Fibroblast of lung (primary cell): Measurements from ENCODE around the gene ZNRF3. TPM values are rescaled to one million over a fixed set of nuclear protein-coding genes. Genes with fewer than 3 reads are reported as not detected.

ENCODE experiments used
- DNase-seq, 2 donors: peaks; one replicate each; pipeline versions ENCODE4 v3.0.0 to v3.0.0-alpha.2; 2010; ENCODE audit warnings: low read depth in 2 of 2
- H2AFZ ChIP-seq: 2 replicates; pipeline ENCODE4 v1.5.1; 2012; ENCODE audit warnings: low read length, control low read depth, inconsistent platforms
- H3K27ac ChIP-seq: 2 replicates; pipeline ENCODE4 v1.5.1; 2011; ENCODE audit warnings: low read length, control low read depth; ENCODE audit not compliant: insufficient read depth
- H3K27me3 ChIP-seq: 2 replicates; pipeline ENCODE4 v1.5.1; 2011; ENCODE audit warnings: mild to moderate bottlenecking, low read length; ENCODE audit not compliant: control insufficient read depth, insufficient read depth
- H3K36me3 ChIP-seq: 2 replicates; pipeline ENCODE4 v1.5.1; 2011; ENCODE audit warnings: low read length; ENCODE audit not compliant: control insufficient read depth, insufficient read depth
- H3K4me1 ChIP-seq: 2 replicates; pipeline ENCODE4 v1.5.1; 2011; ENCODE audit warnings: low read length; ENCODE audit not compliant: control insufficient read depth, insufficient read depth; ENCODE audit errors: extremely low read depth
- H3K4me2 ChIP-seq: 2 replicates; pipeline ENCODE4 v1.5.1; 2011; ENCODE audit warnings: low read length, control low read depth; ENCODE audit not compliant: insufficient read depth; ENCODE audit errors: extremely low read depth
- H3K4me3 ChIP-seq, 4 experiments: fragments of 200-600 bp in 1 of 4; sonication (generic) in 1 of 4; replicated peaks in 1 of 4; 2 replicates each; pipeline ENCODE4 v1.5.1; 2011 to 2016; ENCODE audit warnings: low read length in 4 of 4, low read depth in 3 of 4, mild to moderate bottlenecking in 3 of 4, control low read depth in 2 of 4, inconsistent platforms in 1 of 4, mixed read lengths in 1 of 4; ENCODE audit not compliant: insufficient read depth in 1 of 4; ENCODE audit errors: control extremely low read depth in 1 of 4
- H3K79me2 ChIP-seq: 2 replicates; pipeline ENCODE4 v1.5.1; 2012; ENCODE audit warnings: mild to moderate bottlenecking, low read length, inconsistent platforms; ENCODE audit not compliant: control insufficient read depth, insufficient read depth
- H3K9ac ChIP-seq: 2 replicates; pipeline ENCODE4 v1.5.1; 2011; ENCODE audit warnings: mild to moderate bottlenecking, low read length, control low read depth; ENCODE audit not compliant: insufficient read depth
- H3K9me3 ChIP-seq: 2 replicates; pipeline ENCODE4 v1.5.1; 2012; ENCODE audit warnings: low read depth, low read length; ENCODE audit not compliant: control insufficient read depth, insufficient read depth
- H4K20me1 ChIP-seq: 2 replicates; pipeline ENCODE4 v1.5.1; 2011; ENCODE audit warnings: low read length; ENCODE audit not compliant: control insufficient read depth, insufficient read depth; ENCODE audit errors: extremely low read depth
- EZH2 ChIP-seq: IDR thresholded peaks from 2 replicates; pipeline ENCODE4 v1.5.1; 2012; ENCODE audit warnings: low read length, control low read depth, mild to moderate bottlenecking; ENCODE audit errors: missing control alignments
- polyA plus RNA-seq, 2 donors: library from polyadenylated mRNA; depleted of rRNA in 1 of 2; stranded (reverse) in 1 of 2; unstranded in 1 of 2; fragments of >200 nt; gene quantifications; 2 replicates each; pipeline ENCODE4 v1.2.1, GENCODE V29; 2011 to 2012; ENCODE audit warnings: missing spikeins in 1 of 2
- total RNA-seq: library from RNA; depleted of rRNA; stranded (reverse); fragments of >200 nt; gene quantifications from 2 replicates; pipeline ENCODE4 v1.2.1, GENCODE V29; 2014
- TF ChIP-seq, protein P1 (sequence below), 2 donors: IDR thresholded peaks in 1 of 2; conservative IDR thresholded peaks in 1 of 2; 1 replicate in 1 of 2; 2 replicates in 1 of 2; pipeline ENCODE4 v1.5.1; 2011 to 2012; ENCODE audit warnings: low read length in 2 of 2, control low read depth in 1 of 2, inconsistent platforms in 1 of 2, low read depth in 1 of 2, mild to moderate bottlenecking in 1 of 2

The ZNRF3 gene
- total and polyA plus RNA-seq, 2 donors (not counting 1 experiment from before 2014, with no cell fraction given) = 1.1 to 2.6 TPM

DNA sequence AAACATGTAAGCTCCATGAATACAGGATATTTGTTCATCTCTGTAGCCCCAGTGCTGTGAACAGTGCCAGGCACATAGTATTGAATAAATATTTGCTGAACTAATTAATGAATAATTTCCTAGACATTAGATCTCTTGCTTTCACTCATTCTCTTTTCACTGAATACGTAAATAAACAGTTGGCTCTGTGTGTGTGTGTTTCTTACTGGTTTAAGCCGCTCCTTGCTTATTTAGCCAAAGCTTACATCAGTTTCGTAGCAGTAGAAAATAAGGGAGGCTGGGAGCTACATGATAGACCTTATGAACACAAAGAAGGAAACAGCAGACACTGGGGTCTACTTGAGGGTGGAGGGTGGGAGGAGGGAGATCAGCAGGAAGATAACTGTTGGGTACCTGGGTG, 206.7 kb downstream of the ZNRF3 start:
- no peak overlapping the region for H3K27ac ChIP-seq
- H3K4me2 ChIP-seq = no peak overlapping the region
- no peak overlapping the region for H3K9ac ChIP-seq
- H3K36me3 ChIP-seq = no peaks in the 10 kb centered on the region
- H3K9me3 ChIP-seq = no peaks in the 10 kb centered on the region
- no peak overlapping the region for H3K4me3 ChIP-seq
- H2AFZ ChIP-seq = no peak overlapping the region
- peaks cover 3% of the 10 kb centered on the region for H3K4me1 ChIP-seq
- TF ChIP-seq, protein P1, sequence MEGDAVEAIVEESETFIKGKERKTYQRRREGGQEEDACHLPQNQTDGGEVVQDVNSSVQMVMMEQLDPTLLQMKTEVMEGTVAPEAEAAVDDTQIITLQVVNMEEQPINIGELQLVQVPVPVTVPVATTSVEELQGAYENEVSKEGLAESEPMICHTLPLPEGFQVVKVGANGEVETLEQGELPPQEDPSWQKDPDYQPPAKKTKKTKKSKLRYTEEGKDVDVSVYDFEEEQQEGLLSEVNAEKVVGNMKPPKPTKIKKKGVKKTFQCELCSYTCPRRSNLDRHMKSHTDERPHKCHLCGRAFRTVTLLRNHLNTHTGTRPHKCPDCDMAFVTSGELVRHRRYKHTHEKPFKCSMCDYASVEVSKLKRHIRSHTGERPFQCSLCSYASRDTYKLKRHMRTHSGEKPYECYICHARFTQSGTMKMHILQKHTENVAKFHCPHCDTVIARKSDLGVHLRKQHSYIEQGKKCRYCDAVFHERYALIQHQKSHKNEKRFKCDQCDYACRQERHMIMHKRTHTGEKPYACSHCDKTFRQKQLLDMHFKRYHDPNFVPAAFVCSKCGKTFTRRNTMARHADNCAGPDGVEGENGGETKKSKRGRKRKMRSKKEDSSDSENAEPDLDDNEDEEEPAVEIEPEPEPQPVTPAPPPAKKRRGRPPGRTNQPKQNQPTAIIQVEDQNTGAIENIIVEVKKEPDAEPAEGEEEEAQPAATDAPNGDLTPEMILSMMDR (conservative IDR thresholded peaks at IDR 0.05 in 1 of 2, IDR thresholded peaks at IDR 0.05 in 1 of 2; ENCODE audit: low read depth in 1 of 2, low read length in 2 of 2) = no peak
- TF ChIP-seq EZH2 = no peak
- H4K20me1 ChIP-seq = no peaks in the 10 kb centered on the region
- no peak for DNase-seq
- no peaks in the 10 kb centered on the region for H3K27me3 ChIP-seq
- H3K79me2 ChIP-seq = no peaks in the 10 kb centered on the region

DNA sequence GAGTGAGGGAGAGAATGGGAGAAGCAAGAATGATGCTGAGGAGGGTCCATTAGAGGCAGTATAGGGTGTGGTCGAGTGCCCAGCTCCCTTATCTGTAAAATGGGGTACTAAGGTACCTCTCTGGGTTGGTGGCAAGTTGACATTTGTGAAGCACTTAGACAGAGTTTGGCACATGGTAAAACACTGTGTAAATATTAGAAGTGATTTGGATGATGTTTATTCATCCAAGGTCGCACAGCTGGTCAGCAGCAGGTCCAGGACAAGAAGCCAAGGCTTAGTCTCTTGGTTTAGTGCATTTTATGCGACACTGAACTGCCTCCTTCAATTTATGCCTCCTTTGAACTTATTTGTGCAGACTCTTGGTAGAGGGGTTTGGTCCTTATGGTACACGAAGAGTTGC, 208.9 kb downstream of the ZNRF3 start:
- no peaks in the 10 kb centered on the region for H3K9me3 ChIP-seq
- H4K20me1 ChIP-seq = no peaks in the 10 kb centered on the region
- peaks cover 3% of the 10 kb centered on the region for H3K4me1 ChIP-seq
- no peak overlapping the region for H3K4me3 ChIP-seq
- H3K9ac ChIP-seq = no peak overlapping the region
- TF ChIP-seq, protein P1 (conservative IDR thresholded peaks at IDR 0.05 in 1 of 2, IDR thresholded peaks at IDR 0.05 in 1 of 2; ENCODE audit: low read depth in 1 of 2, low read length in 2 of 2) = no peak
- TF ChIP-seq EZH2 = no peak
- H3K27ac ChIP-seq = no peak overlapping the region
- H3K79me2 ChIP-seq = no peaks in the 10 kb centered on the region
- no peaks in the 10 kb centered on the region for H3K27me3 ChIP-seq
- no peak overlapping the region for H2AFZ ChIP-seq
- no peaks in the 10 kb centered on the region for H3K36me3 ChIP-seq
- no peak overlapping the region for H3K4me2 ChIP-seq
- DNase-seq = no peak

DNA sequence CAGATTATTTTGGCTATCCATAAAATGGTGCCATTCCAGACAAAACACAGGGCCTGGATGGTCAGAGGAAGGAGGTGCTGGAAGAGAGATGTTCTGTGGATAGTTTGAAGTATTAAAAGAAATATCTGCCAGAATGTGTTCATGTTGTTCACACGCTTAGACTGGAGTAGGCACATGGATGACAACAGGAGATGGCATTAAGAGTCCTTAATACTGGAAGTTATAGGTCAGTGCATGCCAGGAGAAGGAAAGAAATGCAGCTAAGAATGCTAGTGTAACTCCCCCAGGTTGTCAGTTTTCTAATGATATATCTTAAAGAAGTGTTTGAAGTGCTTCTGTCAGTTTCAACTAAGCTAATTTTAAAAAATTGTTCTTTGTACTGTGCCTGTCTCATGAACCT, 209.7 kb downstream of the ZNRF3 start:
- H3K27ac ChIP-seq = no peak overlapping the region
- H3K4me3 ChIP-seq = no peak overlapping the region
- no peak for DNase-seq
- no peaks in the 10 kb centered on the region for H4K20me1 ChIP-seq
- H3K9me3 ChIP-seq = no peaks in the 10 kb centered on the region
- H3K4me2 ChIP-seq = peak overlapping the region; percentile 34
- H3K4me1 ChIP-seq = peaks cover 3% of the 10 kb centered on the region
- no peak for TF ChIP-seq EZH2
- TF ChIP-seq, protein P1 (conservative IDR thresholded peaks at IDR 0.05 in 1 of 2, IDR thresholded peaks at IDR 0.05 in 1 of 2; ENCODE audit: low read depth in 1 of 2, low read length in 2 of 2) = no peak
- H3K79me2 ChIP-seq = no peaks in the 10 kb centered on the region
- H3K36me3 ChIP-seq = no peaks in the 10 kb centered on the region
- H2AFZ ChIP-seq = no peak overlapping the region
- H3K9ac ChIP-seq = no peak overlapping the region
- no peaks in the 10 kb centered on the region for H3K27me3 ChIP-seq
